ENCODE results near the gene DCAF12. TPM values are rescaled to one million over a fixed set of nuclear protein-coding genes. Genes with fewer than 3 reads are reported as not detected.

Gene DCAF12
- polyA plus RNA-seq, 1 donor (not counting 4 experiments of a cell fraction or from before 2014, with no cell fraction given), result 33.0 TPM

- H4K20me1 ChIP-seq (ENCODE audit: control insufficient read depth, extremely low read depth, insufficient read depth, low read length), result no peaks in the 10 kb centered on the region
- H3K36me3 ChIP-seq (ENCODE audit: control insufficient read depth in 2 of 2, extremely low read depth in 1 of 2, insufficient read depth in 2 of 2, low read length in 2 of 2), result no peaks in the 10 kb centered on the region
- FAIRE-seq, result peak; percentile 96
- H3K4me1 ChIP-seq (ENCODE audit: control insufficient read depth, extremely low read depth, insufficient read depth, low read length), result peaks cover 25% of the 10 kb centered on the region
- no peak for TF ChIP-seq EZH2 (IDR thresholded peaks at IDR 0.05; ENCODE audit: low read length)
- peak overlapping the region; percentile 28 for H3K9ac ChIP-seq (ENCODE audit: control insufficient read depth, extremely low read depth, insufficient read depth, low read length)
- H2AFZ ChIP-seq (ENCODE audit: control insufficient read depth, low read length), result no peak overlapping the region
- no peaks in the 10 kb centered on the region for H3K9me3 ChIP-seq (ENCODE audit: control insufficient read depth, low read depth, low read length)
- H3K4me2 ChIP-seq (ENCODE audit: control insufficient read depth, extremely low read depth, insufficient read depth, low read depth, low read length), result peak overlapping the region; percentile 48
- no peak overlapping the region for H3K4me3 ChIP-seq (ENCODE audit: control insufficient read depth in 2 of 3, extremely low read depth in 1 of 3, insufficient read depth in 2 of 3, low read depth in 1 of 3, low read length in 3 of 3)
- H3K27ac ChIP-seq (ENCODE audit: control insufficient read depth, insufficient read depth, low read length), result peak overlapping the region; percentile 79
- dilution Hi-C loops (cut with MboI; ENCODE audit: extremely low pct_ligation_motif_present, low sequenced_read_pairs), result no loop called here
- no peaks in the 10 kb centered on the region for H3K9me1 ChIP-seq (ENCODE audit: control insufficient read depth, extremely low read depth, insufficient read depth, low read length)
- H3K27me3 ChIP-seq (ENCODE audit: control insufficient read depth, extremely low read depth, insufficient read depth, low read length), result no peaks in the 10 kb centered on the region
- peak; percentile 85 for DNase-seq (ENCODE audit: low read depth, low spot score)
- H3K79me2 ChIP-seq (ENCODE audit: control insufficient read depth, insufficient read depth, low read length), result no peaks in the 10 kb centered on the region
Measured at GRCh38 chr9:34158362-34158869, 31.9 kb upstream of the DCAF12 start.

GRCh38 chr9:34157898-34158297 is 31.4 kb upstream of the DCAF12 start:
- Histone ChIP-seq H3K9me1 (ENCODE audit: control insufficient read depth, extremely low read depth, insufficient read depth, low read length) (no peaks in the 10 kb centered on the region), H3K27ac (ENCODE audit: control insufficient read depth, insufficient read depth, low read length) (peak overlapping the region; percentile 79), H3K9ac (ENCODE audit: control insufficient read depth, extremely low read depth, insufficient read depth, low read length) (no peak overlapping the region), H4K20me1 (ENCODE audit: control insufficient read depth, extremely low read depth, insufficient read depth, low read length) (no peaks in the 10 kb centered on the region), H3K27me3 (ENCODE audit: control insufficient read depth, extremely low read depth, insufficient read depth, low read length) (no peaks in the 10 kb centered on the region), H3K36me3 (ENCODE audit: control insufficient read depth in 2 of 2, extremely low read depth in 1 of 2, insufficient read depth in 2 of 2, low read length in 2 of 2) (no peaks in the 10 kb centered on the region), H3K4me2 (ENCODE audit: control insufficient read depth, extremely low read depth, insufficient read depth, low read depth, low read length) (peak overlapping the region; percentile 48), H3K4me3 (ENCODE audit: control insufficient read depth in 2 of 3, extremely low read depth in 1 of 3, insufficient read depth in 2 of 3, low read depth in 1 of 3, low read length in 3 of 3) (no peak overlapping the region), H3K9me3 (ENCODE audit: control insufficient read depth, low read depth, low read length) (no peaks in the 10 kb centered on the region), H3K79me2 (ENCODE audit: control insufficient read depth, insufficient read depth, low read length) (no peaks in the 10 kb centered on the region), H2AFZ (ENCODE audit: control insufficient read depth, low read length) (no peak overlapping the region), H3K4me1 (ENCODE audit: control insufficient read depth, extremely low read depth, insufficient read depth, low read length) (peaks cover 20% of the 10 kb centered on the region)
- DNase-seq (ENCODE audit: low read depth, low spot score), result no peak
- dilution Hi-C loops (cut with MboI; ENCODE audit: extremely low pct_ligation_motif_present, low sequenced_read_pairs), result no loop called here
- no peak for FAIRE-seq
- no peak for TF ChIP-seq EZH2 (IDR thresholded peaks at IDR 0.05; ENCODE audit: low read length)
- TF ChIP-seq CTCF (optimal IDR thresholded peaks at IDR 0.05 in 1 of 3, IDR thresholded peaks at IDR 0.05 in 1 of 3, conservative IDR thresholded peaks at IDR 0.05 in 1 of 3; ENCODE audit: extremely low read depth in 1 of 3, insufficient read depth in 2 of 3, low read length in 3 of 3), result no peak

- H3K27me3 ChIP-seq (ENCODE audit: control insufficient read depth, extremely low read depth, insufficient read depth, low read length), result no peaks in the 10 kb centered on the region
- DNase-seq (ENCODE audit: low read depth, low spot score), result no peak
- no peak overlapping the region for H3K9ac ChIP-seq (ENCODE audit: control insufficient read depth, extremely low read depth, insufficient read depth, low read length)
- no peak overlapping the region for H3K4me3 ChIP-seq (ENCODE audit: control insufficient read depth in 2 of 3, extremely low read depth in 1 of 3, insufficient read depth in 2 of 3, low read depth in 1 of 3, low read length in 3 of 3)
- no peaks in the 10 kb centered on the region for H3K36me3 ChIP-seq (ENCODE audit: control insufficient read depth in 2 of 2, extremely low read depth in 1 of 2, insufficient read depth in 2 of 2, low read length in 2 of 2)
- no peak overlapping the region for H2AFZ ChIP-seq (ENCODE audit: control insufficient read depth, low read length)
- H3K9me3 ChIP-seq (ENCODE audit: control insufficient read depth, low read depth, low read length), result no peaks in the 10 kb centered on the region
- dilution Hi-C loops (cut with MboI; ENCODE audit: extremely low pct_ligation_motif_present, low sequenced_read_pairs), result no loop called here
- TF ChIP-seq CTCF (optimal IDR thresholded peaks at IDR 0.05 in 1 of 3, IDR thresholded peaks at IDR 0.05 in 1 of 3, conservative IDR thresholded peaks at IDR 0.05 in 1 of 3; ENCODE audit: extremely low read depth in 1 of 3, insufficient read depth in 2 of 3, low read length in 3 of 3) (no peak), EZH2 (IDR thresholded peaks at IDR 0.05; ENCODE audit: low read length) (no peak)
- no peak overlapping the region for H3K4me2 ChIP-seq (ENCODE audit: control insufficient read depth, extremely low read depth, insufficient read depth, low read depth, low read length)
- H3K4me1 ChIP-seq (ENCODE audit: control insufficient read depth, extremely low read depth, insufficient read depth, low read length), result peaks cover 16% of the 10 kb centered on the region
- H3K79me2 ChIP-seq (ENCODE audit: control insufficient read depth, insufficient read depth, low read length), result no peaks in the 10 kb centered on the region
- no peaks in the 10 kb centered on the region for H3K9me1 ChIP-seq (ENCODE audit: control insufficient read depth, extremely low read depth, insufficient read depth, low read length)
- H4K20me1 ChIP-seq (ENCODE audit: control insufficient read depth, extremely low read depth, insufficient read depth, low read length), result no peaks in the 10 kb centered on the region
- FAIRE-seq, result no peak
- H3K27ac ChIP-seq (ENCODE audit: control insufficient read depth, insufficient read depth, low read length), result no peak overlapping the region
Measured at GRCh38 chr9:34157318-34157717, 30.8 kb upstream of the DCAF12 start.

Measured in keratinocyte (primary cell).